IMR-90 (cell line): ENCODE results near the gene PRRG2. TPM values are rescaled to one million over a fixed set of nuclear protein-coding genes. Genes with fewer than 3 reads are reported as not detected.

ENCODE experiments used
- ATAC-seq: fragments of 200-7000 bp; cut with Tn5 transposase; 2 replicates; pipeline ENCODE4 v1.9.1; 2020; ENCODE audit warnings: low read depth, mild to moderate bottlenecking, moderate library complexity
- BruUV-seq: library from RNA; stranded (reverse); fragments of 400-500 nt; replicated peaks from 2 replicates; lab custom pipeline; 2021; lab: Mats Ljungman, UMichigan
- CTCF ChIA-PET: fragments of 300-600 bp; formaldehyde crosslinking; extraction: SDS; loops from one replicate; lab custom pipeline; 2021; ENCODE audit warnings: antibody characterized with exemption; lab: Yijun Ruan, JAX
- POLR2A ChIA-PET: fragments of 300-600 bp; sonication (Branson Sonifier 250); formaldehyde crosslinking; loops from one replicate; lab custom pipeline; 2022; ENCODE audit warnings: antibody characterized with exemption; ENCODE audit not compliant: unreplicated experiment; lab: Charles Lee
- DNase-seq: peaks from one replicate; pipeline ENCODE4 v3.0.0; 2013
- H2AFZ ChIP-seq: replicated peaks from 2 replicates; pipeline ENCODE3; 2013; ENCODE audit warnings: low read length, mild to moderate bottlenecking; ENCODE audit not compliant: poor library complexity
- H2AK5ac ChIP-seq: 2 replicates; pipeline ENCODE4 v1.6.1; 2013; ENCODE audit warnings: low read depth, low read length, inconsistent platforms
- H2AK9ac ChIP-seq: replicated peaks from 2 replicates; pipeline ENCODE3; 2013; ENCODE audit warnings: mild to moderate bottlenecking, low read depth, low read length, moderate library complexity; ENCODE audit not compliant: poor library complexity
- H2BK120ac ChIP-seq: 2 replicates; pipeline ENCODE4 v1.6.1; 2013; ENCODE audit warnings: low read depth, low read length, inconsistent platforms
- H2BK15ac ChIP-seq: 3 replicates; pipeline ENCODE4 v1.6.1; 2013; ENCODE audit warnings: low read depth, low read length, inconsistent platforms
- H2BK20ac ChIP-seq: 2 replicates; pipeline ENCODE4 v1.6.1; 2013; ENCODE audit warnings: low read depth, mild to moderate bottlenecking, inconsistent platforms, low read length, moderate library complexity
- H2BK5ac ChIP-seq: 2 replicates; pipeline ENCODE4 v1.6.1; 2013; ENCODE audit warnings: mild to moderate bottlenecking, low read depth, low read length, inconsistent platforms; ENCODE audit not compliant: poor library complexity, severe bottlenecking
- H3K14ac ChIP-seq: replicated peaks from 2 replicates; pipeline ENCODE4 v1.6.1; 2013; ENCODE audit warnings: low read depth, low read length, inconsistent platforms
- H3K18ac ChIP-seq: 2 replicates; pipeline ENCODE4 v1.6.1; 2013; ENCODE audit warnings: low read depth, low read length, control low read depth
- H3K23ac ChIP-seq: 2 replicates; pipeline ENCODE4 v1.6.1; 2013; ENCODE audit warnings: low read depth, low read length, inconsistent platforms
- H3K27ac ChIP-seq: 2 replicates; pipeline ENCODE4 v1.5.1; 2013; ENCODE audit warnings: mild to moderate bottlenecking, control low read depth, low read length; ENCODE audit not compliant: insufficient read depth
- H3K27me3 ChIP-seq: 2 replicates; pipeline ENCODE4 v1.6.1; 2013; ENCODE audit warnings: low read length; ENCODE audit not compliant: control insufficient read depth, insufficient read depth
- H3K36me3 ChIP-seq: 2 replicates; pipeline ENCODE4 v1.6.1; 2013; ENCODE audit warnings: low read length, mixed read lengths; ENCODE audit not compliant: control insufficient read depth, insufficient read depth
- H3K4ac ChIP-seq: 2 replicates; pipeline ENCODE4 v1.6.1; 2013; ENCODE audit warnings: low read depth, low read length, inconsistent platforms
- H3K4me1 ChIP-seq: 2 replicates; pipeline ENCODE4 v1.6.1; 2013; ENCODE audit warnings: low read length, mixed read lengths; ENCODE audit not compliant: control insufficient read depth, insufficient read depth
- H3K4me2 ChIP-seq: 2 replicates; pipeline ENCODE4 v1.6.1; 2013; ENCODE audit warnings: low read depth, mild to moderate bottlenecking, control low read depth, low read length, moderate library complexity
- H3K4me3 ChIP-seq: 2 replicates; pipeline ENCODE4 v1.5.1; 2013; ENCODE audit warnings: low read depth, mild to moderate bottlenecking, control low read depth, low read length, moderate library complexity; ENCODE audit not compliant: insufficient read depth
- H3K56ac ChIP-seq: 2 replicates; pipeline ENCODE4 v1.6.1; 2013; ENCODE audit warnings: low read length, inconsistent platforms; ENCODE audit not compliant: insufficient read depth; ENCODE audit errors: extremely low read depth
- H3K79me1 ChIP-seq, 2 experiments: 2 replicates each; pipeline ENCODE4 v1.6.1; 2013; ENCODE audit warnings: low read length in 2 of 2, inconsistent platforms in 1 of 2, low read depth in 1 of 2
- H3K9ac ChIP-seq: 2 replicates; pipeline ENCODE4 v1.6.1; 2013; ENCODE audit warnings: low read depth, low read length, control low read depth
- H3K9me1 ChIP-seq: 2 replicates; pipeline ENCODE4 v1.6.1; 2013; ENCODE audit warnings: low read length, inconsistent platforms; ENCODE audit not compliant: insufficient read depth
- H3K9me3 ChIP-seq: 2 replicates; pipeline ENCODE4 v1.6.1; 2013; ENCODE audit warnings: low read length; ENCODE audit not compliant: control insufficient read depth, insufficient read depth
- H4K20me1 ChIP-seq: 2 replicates; pipeline ENCODE4 v1.6.1; 2013; ENCODE audit warnings: low read length, inconsistent platforms; ENCODE audit not compliant: insufficient read depth
- H4K5ac ChIP-seq: 2 replicates; pipeline ENCODE4 v1.6.1; 2013; ENCODE audit warnings: mild to moderate bottlenecking, low read depth, low read length, control low read depth
- H4K8ac ChIP-seq, 2 experiments: 2 replicates each; pipeline ENCODE4 v1.6.1; 2013; ENCODE audit warnings: low read depth in 2 of 2, low read length in 2 of 2, control low read depth in 1 of 2, inconsistent platforms in 1 of 2
- H4K91ac ChIP-seq: 2 replicates; pipeline ENCODE4 v1.6.1; 2013; ENCODE audit warnings: low read depth, low read length, inconsistent platforms; ENCODE audit not compliant: insufficient read depth
- BHLHE40 ChIP-seq: fragments of 150-350 bp; IDR thresholded peaks from 2 replicates; pipeline ENCODE4 v1.6.1; 2016; ENCODE audit warnings: mild to moderate bottlenecking, low read depth, low read length
- CHD1 ChIP-seq: IDR thresholded peaks from 2 replicates; pipeline ENCODE4 v1.6.1; 2012; ENCODE audit warnings: low read depth, low read length, improper control_type of control experiment
- FOS ChIP-seq: fragments of 150-350 bp; IDR thresholded peaks from 2 replicates; pipeline ENCODE4 v1.6.1; 2016; ENCODE audit warnings: low read depth, low read length
- MAFK ChIP-seq: IDR thresholded peaks from 2 replicates; pipeline ENCODE4 v1.6.1; 2012; ENCODE audit warnings: low read depth, low read length, improper control_type of control experiment
- MAZ ChIP-seq: IDR thresholded peaks from 2 replicates; pipeline ENCODE4 v1.6.1; 2012; ENCODE audit warnings: low read depth, mild to moderate bottlenecking, low read length, improper control_type of control experiment, moderate library complexity, borderline replicate concordance
- MXI1 ChIP-seq: IDR thresholded peaks from 2 replicates; pipeline ENCODE4 v1.6.1; 2012; ENCODE audit warnings: low read depth, mild to moderate bottlenecking, low read length, moderate library complexity, borderline replicate concordance
- NFE2L2 ChIP-seq: fragments of 150-350 bp; IDR thresholded peaks from 2 replicates; pipeline ENCODE4 v1.6.1; 2016; ENCODE audit warnings: low read depth, mild to moderate bottlenecking, low read length
- POLR2A ChIP-seq: IDR thresholded peaks from 2 replicates; pipeline ENCODE4 v1.6.1; 2012; ENCODE audit warnings: mild to moderate bottlenecking, low read depth, low read length
- RAD21 ChIP-seq: IDR thresholded peaks from 2 replicates; pipeline ENCODE4 v1.6.1; 2012; ENCODE audit warnings: low read length, improper control_type of control experiment
- RCOR1 ChIP-seq: IDR thresholded peaks from 2 replicates; pipeline ENCODE4 v1.6.1; 2012; ENCODE audit warnings: mild to moderate bottlenecking, low read length, improper control_type of control experiment; ENCODE audit not compliant: insufficient replicate concordance
- RFX5 ChIP-seq: IDR thresholded peaks from 2 replicates; pipeline ENCODE4 v1.8.0; 2012; ENCODE audit warnings: low read depth, mild to moderate bottlenecking, low read length, moderate library complexity
- SMC3 ChIP-seq: fragments of 150-350 bp; IDR thresholded peaks from 2 replicates; pipeline ENCODE4 v1.6.1; 2016; ENCODE audit warnings: low read depth, mild to moderate bottlenecking, antibody characterized with exemption, low read length, moderate library complexity
- WGBS, 2 experiments: methylation state at CpG; one replicate each; pipeline versions ENCODE4 v1.1.5 to v1.1.7; 2013; ENCODE audit warnings: missing lambda C conversion rate in 2 of 2; ENCODE audit not compliant: insufficient read length in 1 of 2; ENCODE audit errors: extremely low coverage in 2 of 2; 5-methylcytosine and 5-hydroxymethylcytosine counted together
- dilution Hi-C: fragments of 300-500 bp; cut with HindIII; formaldehyde crosslinking; loops from one replicate; pipeline ENCODE4 v1.14.3; 2018; ENCODE audit warnings: low sequenced_read_pairs; ENCODE audit not compliant: unreplicated experiment
- in situ Hi-C: fragments of 300-500 bp; cut with MboI; formaldehyde crosslinking; loops from 3 replicates; pipeline ENCODE4 v1.14.3; 2019; ENCODE audit warnings: low sequenced_read_pairs, inconsistent platforms, mixed read lengths
- intact Hi-C: fragments of 100-400 bp; cut with micrococcal nuclease; formaldehyde crosslinking; loops from 2 replicates; pipeline ENCODE4 v1.10.0; 2022
- polyA plus RNA-seq, 3 experiments: library from polyadenylated mRNA; depleted of rRNA; stranded (reverse); fragments of >200 nt; gene quantifications; 2 replicates each; pipeline ENCODE4 v1.2.3, GENCODE V29; 2012; ENCODE audit warnings: low replicate concordance in 1 of 3
- total RNA-seq: library from RNA; depleted of rRNA; stranded (reverse); fragments of >200 nt; gene quantifications from 2 replicates; pipeline ENCODE4 v1.2.3, GENCODE V29; 2012
- TF ChIP-seq, protein P1 (sequence below): fragments of 150-350 bp; IDR thresholded peaks from 2 replicates; pipeline ENCODE4 v1.6.1; 2017; ENCODE audit warnings: mild to moderate bottlenecking, antibody characterized with exemption, low read length, low read depth
- TF ChIP-seq, protein P2 (sequence below): fragments of 150-350 bp; IDR thresholded peaks from 2 replicates; pipeline ENCODE4 v1.6.1; 2016; ENCODE audit warnings: low read depth, mild to moderate bottlenecking, low read length, moderate library complexity, borderline replicate concordance
- TF ChIP-seq, protein P3 (sequence below): conservative IDR thresholded peaks from 2 replicates; pipeline ENCODE4 v1.5.1; 2012; ENCODE audit warnings: mild to moderate bottlenecking, low read depth, low read length, improper control_type of control experiment

PRRG2 gene
- total and polyA plus RNA-seq, 2 of the 4 experiments (the other 2 are of a cell fraction), result 0.14 to 0.54 TPM

DNA sequence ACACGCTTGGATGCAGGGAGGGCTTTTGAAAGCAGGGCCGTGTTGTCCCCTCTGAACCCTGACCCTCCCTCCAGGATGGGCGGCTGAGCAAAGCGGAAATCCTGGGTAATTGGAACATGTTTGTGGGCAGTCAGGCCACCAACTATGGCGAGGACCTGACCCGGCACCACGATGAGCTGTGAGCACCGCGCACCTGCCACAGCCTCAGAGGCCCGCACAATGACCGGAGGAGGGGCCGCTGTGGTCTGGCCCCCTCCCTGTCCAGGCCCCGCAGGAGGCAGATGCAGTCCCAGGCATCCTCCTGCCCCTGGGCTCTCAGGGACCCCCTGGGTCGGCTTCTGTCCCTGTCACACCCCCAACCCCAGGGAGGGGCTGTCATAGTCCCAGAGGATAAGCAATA, 38.1 kb upstream of the PRRG2 start:
- Histone ChIP-seq H3K27me3 (no peaks in the 10 kb centered on the region), H2BK15ac (no peak overlapping the region), H4K20me1 (no peaks in the 10 kb centered on the region), H3K4me2 (no peak overlapping the region), H2BK120ac (no peak overlapping the region), H4K8ac (no peak overlapping the region), H3K4me1 (no peaks in the 10 kb centered on the region; the same call in 1 of the 2 replicates), H2AK9ac (no peak overlapping the region), H3K79me1 (no peaks in the 10 kb centered on the region), H3K27ac (no peak overlapping the region), H3K9me1 (no peaks in the 10 kb centered on the region), H3K4ac (no peak overlapping the region), H3K14ac (no peak overlapping the region), H2AFZ (no peak overlapping the region), H2BK20ac (no peak overlapping the region), H3K23ac (no peak overlapping the region), H2BK5ac (no peak overlapping the region), H3K4me3 (no peak overlapping the region), H3K9ac (no peak overlapping the region), H3K18ac (no peak overlapping the region), H2AK5ac (no peak overlapping the region), H3K36me3 (peaks cover 12% of the 10 kb centered on the region), H3K56ac (no peak overlapping the region), H4K5ac (no peak overlapping the region), H3K9me3 (no peaks in the 10 kb centered on the region), H4K91ac (no peak overlapping the region)
- ChIA-PET CTCF (no interaction called here), POLR2A (no interaction called here)
- ATAC-seq, result no peak
- dilution Hi-C loops (no loop called here), intact Hi-C loops (no loop called here), in situ Hi-C loops (no loop called here)
- WGBS, 2 experiments, result 95% methylated on average over 6 of the region's 14 CpGs; no CpG with 5 or more reads in 1 of the 2 experiments
- no TSS peak for BruUV-seq
- no peak for DNase-seq
- TF ChIP-seq, protein P1, sequence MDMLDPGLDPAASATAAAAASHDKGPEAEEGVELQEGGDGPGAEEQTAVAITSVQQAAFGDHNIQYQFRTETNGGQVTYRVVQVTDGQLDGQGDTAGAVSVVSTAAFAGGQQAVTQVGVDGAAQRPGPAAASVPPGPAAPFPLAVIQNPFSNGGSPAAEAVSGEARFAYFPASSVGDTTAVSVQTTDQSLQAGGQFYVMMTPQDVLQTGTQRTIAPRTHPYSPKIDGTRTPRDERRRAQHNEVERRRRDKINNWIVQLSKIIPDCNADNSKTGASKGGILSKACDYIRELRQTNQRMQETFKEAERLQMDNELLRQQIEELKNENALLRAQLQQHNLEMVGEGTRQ, result no peak
- TF ChIP-seq NFE2L2 (no peak), RAD21 (no peak), CHD1 (no peak), POLR2A (no peak), RFX5 (no peak), FOS (no peak), MXI1 (no peak), MAZ (no peak), BHLHE40 (no peak), SMC3 (no peak), RCOR1 (no peak), MAFK (no peak)
- TF ChIP-seq, protein P2, sequence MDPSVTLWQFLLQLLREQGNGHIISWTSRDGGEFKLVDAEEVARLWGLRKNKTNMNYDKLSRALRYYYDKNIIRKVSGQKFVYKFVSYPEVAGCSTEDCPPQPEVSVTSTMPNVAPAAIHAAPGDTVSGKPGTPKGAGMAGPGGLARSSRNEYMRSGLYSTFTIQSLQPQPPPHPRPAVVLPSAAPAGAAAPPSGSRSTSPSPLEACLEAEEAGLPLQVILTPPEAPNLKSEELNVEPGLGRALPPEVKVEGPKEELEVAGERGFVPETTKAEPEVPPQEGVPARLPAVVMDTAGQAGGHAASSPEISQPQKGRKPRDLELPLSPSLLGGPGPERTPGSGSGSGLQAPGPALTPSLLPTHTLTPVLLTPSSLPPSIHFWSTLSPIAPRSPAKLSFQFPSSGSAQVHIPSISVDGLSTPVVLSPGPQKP, result no peak
- TF ChIP-seq, protein P3, sequence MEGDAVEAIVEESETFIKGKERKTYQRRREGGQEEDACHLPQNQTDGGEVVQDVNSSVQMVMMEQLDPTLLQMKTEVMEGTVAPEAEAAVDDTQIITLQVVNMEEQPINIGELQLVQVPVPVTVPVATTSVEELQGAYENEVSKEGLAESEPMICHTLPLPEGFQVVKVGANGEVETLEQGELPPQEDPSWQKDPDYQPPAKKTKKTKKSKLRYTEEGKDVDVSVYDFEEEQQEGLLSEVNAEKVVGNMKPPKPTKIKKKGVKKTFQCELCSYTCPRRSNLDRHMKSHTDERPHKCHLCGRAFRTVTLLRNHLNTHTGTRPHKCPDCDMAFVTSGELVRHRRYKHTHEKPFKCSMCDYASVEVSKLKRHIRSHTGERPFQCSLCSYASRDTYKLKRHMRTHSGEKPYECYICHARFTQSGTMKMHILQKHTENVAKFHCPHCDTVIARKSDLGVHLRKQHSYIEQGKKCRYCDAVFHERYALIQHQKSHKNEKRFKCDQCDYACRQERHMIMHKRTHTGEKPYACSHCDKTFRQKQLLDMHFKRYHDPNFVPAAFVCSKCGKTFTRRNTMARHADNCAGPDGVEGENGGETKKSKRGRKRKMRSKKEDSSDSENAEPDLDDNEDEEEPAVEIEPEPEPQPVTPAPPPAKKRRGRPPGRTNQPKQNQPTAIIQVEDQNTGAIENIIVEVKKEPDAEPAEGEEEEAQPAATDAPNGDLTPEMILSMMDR, result no peak
